MV-4-11 (cell line): ENCODE data around the gene TSNAXIP1.
"Not testable (repeated sequence)": the region's sequence is repeated elsewhere in the genome, so short reads cannot be mapped to it uniquely, and the experiment has no call there.

Experiments
- DNase-seq: peaks from one replicate; lab custom pipeline; 2025; lab: John Stamatoyannopoulos, UW

Gene TSNAXIP1

DNA sequence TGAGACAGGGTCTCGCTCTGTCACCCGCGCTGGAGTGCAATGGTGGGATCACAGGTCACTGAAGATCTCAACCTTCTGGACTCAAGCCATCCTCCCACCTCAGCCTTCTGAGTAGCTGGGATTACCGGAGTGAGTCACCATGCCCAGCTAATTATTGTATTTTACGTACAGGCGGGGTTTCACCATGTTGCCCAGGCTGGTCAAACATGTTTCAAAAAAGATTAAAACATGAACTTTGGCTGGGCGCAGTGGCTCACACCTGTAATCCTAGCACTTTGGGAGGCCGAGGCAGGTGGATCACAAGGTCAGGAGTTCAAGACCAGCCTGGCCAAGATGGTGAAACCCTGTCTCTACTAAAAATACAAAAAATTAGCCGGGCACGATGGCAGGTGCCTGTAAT is 30.5 kb downstream of the TSNAXIP1 start:
- not testable (repeated sequence) for DNase-seq

DNA sequence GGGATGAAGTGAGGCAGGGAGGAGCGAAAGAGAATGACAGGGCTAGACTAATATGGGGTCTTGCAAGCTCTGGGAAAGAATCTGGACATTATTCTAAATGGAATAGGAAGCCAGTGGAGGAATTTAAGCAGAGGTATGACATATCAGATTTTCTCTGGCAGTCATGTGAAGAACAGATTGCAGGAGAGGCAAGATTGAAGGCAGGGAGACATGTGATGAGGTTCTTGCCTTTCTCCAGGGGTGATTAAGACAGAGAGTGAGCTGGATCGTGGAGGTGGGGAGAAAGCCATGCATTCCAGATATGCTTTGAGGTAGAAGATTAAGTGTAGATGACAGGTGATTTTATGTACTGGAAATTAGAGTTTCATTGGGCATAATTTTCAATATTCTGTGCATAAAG is 31.1 kb downstream of the TSNAXIP1 start:
- DNase-seq = no peak

DNA sequence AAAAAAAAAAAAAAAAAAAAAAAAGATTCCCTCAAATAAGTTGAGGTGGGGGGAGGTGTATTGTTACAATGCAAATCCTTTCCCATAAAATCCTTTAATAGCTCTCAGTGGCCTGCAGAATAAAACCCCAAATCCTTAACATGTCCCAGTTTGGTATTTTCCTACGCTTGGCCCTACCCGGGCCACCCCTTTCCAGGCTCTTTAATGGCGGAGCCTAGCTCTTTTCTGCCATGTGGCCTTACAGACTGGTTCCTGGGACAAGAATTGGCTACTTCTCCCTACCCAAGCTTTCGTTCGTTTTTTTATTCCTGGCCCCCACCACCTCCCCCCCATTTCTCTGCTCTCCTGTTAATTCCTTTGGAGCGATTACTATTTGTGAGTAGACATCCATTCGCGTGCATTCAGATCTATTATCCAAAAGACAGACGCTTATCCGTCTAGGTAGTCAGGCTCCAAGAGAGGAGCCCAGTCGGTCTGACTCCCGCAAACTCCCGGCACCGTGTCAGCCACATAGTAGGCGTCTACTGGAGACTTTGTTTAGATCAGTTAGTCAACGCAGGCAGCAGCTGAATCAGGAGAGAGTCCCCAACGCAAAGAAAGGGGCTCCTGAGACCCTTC is 34.6 kb downstream of the TSNAXIP1 start:
- no peak for DNase-seq

DNA sequence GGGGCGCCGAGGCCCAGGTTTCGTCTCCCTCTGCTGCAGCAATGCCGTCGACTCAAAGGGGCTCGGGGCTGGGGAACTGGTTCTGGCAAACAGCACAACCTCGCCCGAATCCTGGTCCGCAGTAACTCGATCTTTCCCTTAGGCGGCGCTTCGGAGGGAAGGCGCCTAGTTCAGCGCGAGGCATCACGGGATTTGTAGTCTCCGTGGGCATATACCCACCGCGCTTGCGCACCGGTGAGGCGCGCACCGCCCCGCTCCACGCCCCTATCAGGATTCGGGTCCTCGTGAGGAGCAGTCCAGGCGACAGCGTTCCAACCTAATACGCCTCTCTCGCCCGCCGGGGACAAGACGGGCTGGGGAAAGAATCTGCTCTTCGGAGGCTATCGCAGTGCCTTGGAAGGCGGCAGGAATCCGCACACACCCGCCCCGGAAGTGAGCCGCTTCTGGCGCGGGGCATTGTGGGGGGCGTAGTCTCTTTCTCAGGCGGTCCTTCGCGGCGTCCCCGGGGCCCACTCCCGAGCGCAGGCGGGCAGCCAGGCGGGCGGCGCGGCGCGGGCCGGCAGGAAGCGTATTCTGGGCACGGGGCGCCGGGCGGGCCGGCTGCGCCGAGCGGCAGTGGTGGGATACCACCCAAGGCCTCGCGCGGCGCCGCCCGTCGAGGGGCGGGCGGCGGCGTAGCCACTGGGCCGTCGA is 35.3 kb downstream of the TSNAXIP1 start, which contains the start of gene THAP11:
TSS of gene THAP11 (plus strand) at position 505 of the 693 bp plus-strand sequence. CDS start 235 bp downstream, outside the sequence.
- DNase-seq = peak; percentile 93

DNA sequence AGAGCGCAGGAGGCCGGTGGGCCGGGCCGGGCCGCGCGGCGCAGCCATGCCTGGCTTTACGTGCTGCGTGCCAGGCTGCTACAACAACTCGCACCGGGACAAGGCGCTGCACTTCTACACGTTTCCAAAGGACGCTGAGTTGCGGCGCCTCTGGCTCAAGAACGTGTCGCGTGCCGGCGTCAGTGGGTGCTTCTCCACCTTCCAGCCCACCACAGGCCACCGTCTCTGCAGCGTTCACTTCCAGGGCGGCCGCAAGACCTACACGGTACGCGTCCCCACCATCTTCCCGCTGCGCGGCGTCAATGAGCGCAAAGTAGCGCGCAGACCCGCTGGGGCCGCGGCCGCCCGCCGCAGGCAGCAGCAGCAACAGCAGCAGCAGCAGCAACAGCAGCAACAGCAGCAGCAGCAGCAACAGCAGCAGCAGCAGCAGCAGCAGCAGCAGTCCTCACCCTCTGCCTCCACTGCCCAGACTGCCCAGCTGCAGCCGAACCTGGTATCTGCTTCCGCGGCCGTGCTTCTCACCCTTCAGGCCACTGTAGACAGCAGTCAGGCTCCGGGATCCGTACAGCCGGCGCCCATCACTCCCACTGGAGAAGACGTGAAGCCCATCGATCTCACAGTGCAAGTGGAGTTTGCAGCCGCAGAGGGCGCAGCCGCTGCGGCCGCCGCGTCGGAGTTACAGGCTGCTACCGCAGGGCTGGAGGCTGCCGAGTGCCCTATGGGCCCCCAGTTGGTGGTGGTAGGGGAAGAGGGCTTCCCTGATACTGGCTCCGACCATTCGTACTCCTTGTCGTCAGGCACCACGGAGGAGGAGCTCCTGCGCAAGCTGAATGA is 36.0 kb downstream of the TSNAXIP1 start:
- peak; percentile 55 for DNase-seq

DNA sequence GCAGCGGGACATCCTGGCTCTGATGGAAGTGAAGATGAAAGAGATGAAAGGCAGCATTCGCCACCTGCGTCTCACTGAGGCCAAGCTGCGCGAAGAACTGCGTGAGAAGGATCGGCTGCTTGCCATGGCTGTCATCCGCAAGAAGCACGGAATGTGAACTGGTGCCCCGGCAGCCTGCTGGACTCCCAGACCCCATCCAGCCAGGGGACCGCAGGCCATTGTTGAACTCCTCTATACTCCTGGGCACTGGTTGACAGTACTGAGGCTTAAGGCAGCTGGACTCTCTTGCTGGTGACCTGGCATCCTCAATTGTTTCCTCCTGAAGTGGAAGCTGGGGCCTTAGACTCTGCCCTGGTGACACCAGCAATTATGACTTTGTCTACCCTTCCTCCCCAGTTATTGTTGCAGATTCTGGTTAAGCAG is 36.7 kb downstream of the TSNAXIP1 start:
- no peak for DNase-seq

DNA sequence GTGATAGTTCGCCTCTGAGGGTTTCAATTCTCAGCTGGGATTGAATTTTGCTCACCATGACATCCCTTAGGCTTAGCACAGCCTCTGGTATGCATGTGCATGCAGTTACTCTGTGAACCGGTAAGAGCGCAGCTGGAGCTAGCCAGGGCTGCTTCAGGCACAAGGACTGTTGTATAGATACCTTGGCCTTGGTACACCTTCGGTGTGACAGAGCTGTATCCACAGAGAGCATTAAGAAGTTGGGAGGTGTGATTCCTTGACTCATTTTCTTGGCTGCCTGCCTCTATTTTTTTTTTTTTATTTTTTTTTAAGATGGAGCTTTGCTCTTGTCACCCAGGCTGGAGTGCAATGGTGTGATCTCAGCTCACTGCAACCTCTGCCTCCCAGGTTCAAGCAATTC is 37.8 kb downstream of the TSNAXIP1 start:
- DNase-seq = no peak

DNA sequence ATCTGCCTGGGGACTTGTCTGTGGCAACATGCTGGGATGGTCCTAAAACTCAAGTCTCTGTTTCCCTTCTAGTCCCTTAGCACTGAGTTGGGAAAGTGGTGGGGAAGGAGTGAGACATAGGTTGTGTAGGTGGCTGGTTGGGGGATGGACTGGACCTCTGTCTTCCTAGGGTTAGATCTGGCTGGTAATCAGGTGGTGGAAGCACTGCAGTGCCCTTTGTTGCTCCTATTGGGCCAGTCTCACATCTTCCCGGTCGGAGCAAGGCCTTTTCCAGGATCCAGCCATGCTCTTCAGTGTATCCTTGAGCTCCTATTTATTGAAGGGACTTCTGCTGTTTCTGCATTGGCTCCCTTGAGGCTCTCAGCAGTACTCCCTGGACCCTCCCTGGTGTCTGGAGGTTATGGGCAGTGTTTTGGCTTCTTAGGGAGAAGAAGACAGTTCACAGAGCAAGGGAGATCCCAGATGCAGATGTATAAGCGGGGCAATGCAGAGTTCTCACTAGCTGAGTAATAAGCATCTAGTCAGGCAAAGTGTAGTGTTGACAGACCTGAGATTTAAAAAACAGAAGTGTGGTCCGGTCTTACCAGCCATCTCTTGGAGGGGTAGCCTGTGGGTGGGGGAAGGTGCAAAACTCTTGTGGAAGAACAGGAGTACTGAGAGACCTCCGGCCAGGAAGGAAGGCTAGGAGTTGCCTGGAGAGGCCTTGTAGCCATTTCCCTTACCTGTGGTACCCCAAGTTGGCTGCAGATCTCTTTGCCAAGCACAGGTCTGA is 38.8 kb downstream of the TSNAXIP1 start:
- peak; percentile 43 for DNase-seq

DNA sequence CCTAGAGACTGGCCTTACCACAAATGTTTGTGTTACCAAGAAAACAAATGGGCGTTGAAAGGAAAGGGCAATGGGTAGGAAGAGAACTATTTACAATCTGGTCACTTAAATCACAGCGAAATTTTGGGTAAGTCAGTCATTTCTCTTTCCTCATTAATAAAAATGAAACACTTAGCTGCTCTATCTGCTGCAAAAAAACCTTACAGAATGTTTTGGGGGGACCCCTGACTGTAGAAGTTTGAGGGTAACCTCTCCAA is 39.3 kb downstream of the TSNAXIP1 start:
- peak; percentile 35 for DNase-seq

DNA sequence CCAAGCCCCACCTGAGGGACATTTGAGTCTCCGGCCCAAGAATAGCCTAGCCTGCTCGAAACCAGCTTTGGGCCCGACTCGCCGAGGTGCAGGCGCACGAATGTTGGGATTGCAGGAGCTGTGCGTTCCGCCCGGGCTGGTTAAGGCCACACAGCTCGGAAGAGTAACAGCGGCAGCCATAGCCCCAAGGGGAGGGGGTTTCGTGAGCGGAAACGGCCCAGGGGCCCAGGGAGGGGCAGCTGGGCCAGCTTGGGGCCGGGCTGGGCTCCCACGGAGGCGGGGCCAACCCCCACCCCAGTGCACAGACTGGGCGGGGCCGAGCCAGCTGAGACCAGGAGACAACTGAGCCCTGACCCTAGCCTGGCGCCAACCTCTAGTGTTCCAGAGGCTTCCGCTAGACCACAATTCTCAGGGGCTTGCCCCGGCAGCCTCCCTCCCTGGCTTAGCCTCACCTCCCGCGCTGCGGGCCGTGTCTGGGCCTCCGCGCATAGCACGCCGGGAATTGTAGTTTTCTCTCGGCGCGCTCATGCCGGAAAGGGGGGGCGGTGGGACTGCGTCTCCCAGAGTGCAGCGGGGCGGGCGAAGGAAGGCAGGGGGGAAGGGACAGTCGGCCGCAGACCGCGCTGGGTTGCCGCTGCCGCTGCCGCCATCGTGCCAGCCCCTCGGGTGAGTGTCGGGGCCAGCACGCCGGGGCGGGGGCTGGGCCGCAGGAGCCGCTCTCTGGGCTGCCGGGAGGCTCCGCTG is 39.8 kb downstream of the TSNAXIP1 start, which contains the start of gene NUTF2:
TSS of gene NUTF2 (plus strand) at position 614 of the 744 bp plus-strand sequence. CDS start 18,198 bp downstream, outside the sequence.
- DNase-seq = peak; percentile 93

DNA sequence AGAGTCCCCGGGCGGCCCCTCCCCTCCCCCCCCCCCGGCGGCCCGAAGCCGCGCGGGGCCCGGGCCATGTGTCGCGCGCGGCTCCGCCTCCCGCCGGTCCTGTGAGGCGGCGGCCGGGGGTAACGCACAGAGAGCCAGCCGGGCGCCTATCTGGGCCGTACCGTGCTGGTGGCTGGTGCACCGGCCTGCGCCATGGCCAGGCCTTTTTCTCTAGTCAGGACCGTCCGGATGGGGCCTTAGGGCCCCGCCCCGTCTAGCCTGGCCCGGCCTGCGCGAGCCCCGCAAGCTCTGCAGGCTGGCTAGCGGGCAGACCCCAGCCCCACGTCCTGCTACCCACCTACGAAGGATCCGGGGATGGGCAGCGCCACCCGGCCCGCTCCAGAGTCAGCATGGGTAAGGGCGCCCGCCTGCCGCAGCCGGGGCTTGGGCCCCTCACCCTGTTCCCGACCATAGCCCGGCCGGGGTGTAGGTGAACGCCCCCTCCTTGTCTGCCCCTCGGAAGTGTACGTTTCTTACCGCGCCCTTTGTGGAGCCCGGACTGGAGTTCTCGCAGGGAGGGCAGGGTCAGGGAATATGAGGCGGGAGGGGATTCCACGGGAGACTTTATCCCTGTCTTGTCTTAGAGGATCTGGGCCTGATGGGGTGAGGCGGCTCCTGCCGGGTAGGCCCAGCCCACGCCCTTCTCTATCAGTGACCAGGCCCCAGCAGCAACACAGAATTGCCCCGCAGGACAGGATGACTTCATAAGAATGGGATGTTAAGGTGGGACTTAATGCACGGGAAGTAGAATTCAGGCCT is 40.6 kb downstream of the TSNAXIP1 start, which contains the start of gene CENPT:
TSS of gene CENPT (minus strand) at position 630 of the 798 bp plus-strand sequence. CDS start 13,834 bp downstream, outside the sequence.
- DNase-seq = no peak

DNA sequence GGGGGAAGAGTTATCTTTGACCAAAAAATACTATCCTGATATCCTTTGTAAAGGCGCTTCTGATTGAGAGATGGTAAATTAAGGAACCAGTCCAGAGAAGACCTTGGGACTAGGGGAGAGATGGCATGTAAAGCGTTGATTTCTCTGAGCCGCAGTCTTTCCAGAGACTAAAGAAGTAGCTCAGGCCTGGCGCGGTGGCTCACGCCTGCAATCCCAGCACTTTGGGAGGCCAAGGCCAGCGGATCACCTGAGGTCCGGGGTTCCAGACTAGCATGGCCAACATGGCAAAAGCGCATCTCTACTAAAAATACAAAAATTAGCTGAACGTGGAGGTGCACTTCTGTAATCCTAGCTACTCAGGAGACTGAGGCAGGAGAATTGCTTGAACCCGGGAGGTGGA is 41.4 kb downstream of the TSNAXIP1 start:
- DNase-seq = no peak

DNA sequence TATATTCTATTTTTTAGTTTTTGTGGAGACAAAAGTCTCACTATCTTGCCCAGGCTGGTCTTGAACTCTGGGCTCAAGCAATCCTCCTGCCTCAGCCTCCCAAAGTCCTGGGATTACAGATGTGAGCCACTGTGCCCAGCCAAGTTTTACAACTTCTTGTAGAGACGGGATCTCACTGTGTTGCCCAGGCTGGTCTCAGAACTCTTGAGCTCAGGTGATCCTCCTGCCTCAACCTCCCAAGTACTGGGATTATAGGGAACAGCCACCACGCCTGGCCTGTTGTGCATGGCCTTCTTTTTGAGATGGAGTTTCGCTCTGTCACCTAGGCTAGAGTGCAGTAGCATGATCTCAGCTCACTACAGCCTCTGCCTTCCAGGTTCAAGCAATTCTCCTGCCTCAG is 47.0 kb downstream of the TSNAXIP1 start:
- DNase-seq = no peak

DNA sequence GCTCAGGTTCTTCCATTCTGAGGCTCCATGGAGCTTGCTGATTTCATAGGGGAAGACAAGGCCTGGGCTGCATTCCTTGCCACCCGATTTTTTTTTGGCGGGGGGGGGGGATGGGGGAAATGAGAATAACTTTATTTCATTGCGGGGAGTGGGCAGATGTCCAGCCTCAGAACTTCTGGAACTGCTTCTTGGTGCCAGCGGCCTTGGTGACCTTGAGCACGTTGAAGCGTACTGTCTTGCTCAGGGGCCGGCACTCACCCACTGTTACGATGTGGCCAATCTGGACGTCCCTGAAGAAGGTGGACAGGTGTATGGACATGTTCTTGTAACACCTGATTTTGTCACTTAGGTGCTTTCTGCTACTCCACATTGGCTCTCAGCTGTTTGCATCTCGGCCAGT is 49.1 kb downstream of the TSNAXIP1 start:
- DNase-seq = no peak

DNA sequence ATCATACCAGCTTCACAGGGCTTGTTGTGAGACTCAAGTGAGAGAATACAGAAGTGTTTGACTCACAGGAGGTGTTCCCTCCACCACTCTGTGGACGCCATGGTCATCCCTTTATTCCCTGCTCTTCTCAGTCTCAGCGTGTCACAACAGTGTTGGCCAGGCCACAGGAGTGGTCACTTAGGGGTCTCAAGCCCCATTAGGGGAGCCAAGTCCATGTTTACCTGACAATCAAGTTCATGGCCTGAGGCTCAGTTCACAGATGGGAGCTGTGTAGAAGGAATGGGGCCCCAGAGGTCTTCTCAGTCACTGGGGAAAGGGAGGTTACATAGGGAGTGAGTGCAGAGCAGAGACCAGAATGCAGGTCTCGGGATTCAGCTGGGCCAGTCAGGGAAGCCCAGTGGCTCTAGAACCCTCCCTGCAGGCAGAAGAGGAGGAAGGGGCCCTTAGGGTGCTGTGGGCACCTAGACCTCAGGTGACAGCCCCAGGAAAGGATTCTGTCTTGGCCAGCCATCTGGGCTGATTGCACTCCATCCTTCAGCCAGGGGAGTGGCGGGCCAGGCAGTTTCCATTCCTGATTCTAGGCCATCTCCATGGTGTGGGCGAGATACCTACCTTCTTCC is 50.3 kb downstream of the TSNAXIP1 start:
- DNase-seq = no peak

DNA sequence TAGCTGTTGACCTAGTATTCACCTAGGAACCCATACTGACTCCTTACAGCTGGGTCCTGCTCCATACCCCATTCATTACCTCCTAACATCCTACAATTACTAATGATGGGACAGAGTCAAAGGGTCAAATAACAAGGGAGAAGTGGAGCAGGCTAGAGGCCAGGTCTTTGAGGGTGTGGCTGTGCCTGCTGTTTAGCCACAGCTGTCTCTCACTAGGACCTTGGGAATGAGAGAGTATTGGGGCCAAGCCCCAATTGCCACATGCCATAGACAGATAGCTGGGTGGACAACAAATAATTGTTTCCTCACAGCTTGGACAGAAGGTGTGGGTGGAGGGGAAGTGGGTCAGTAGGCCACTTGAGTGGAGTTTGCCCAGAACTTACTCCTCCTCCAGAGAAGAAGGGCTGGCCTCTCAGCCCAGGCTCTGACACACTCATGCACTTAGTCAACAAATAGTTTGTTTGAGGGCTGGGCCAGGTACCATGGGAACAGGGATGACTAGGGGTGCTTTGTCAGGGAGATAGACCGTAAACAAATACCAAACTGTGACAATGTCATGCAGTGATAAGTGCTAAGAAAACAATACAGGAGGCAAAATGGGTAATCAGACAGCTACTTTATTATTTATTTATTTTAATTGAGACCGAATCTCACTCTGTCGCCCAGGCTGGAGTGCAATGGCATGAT is 51.0 kb downstream of the TSNAXIP1 start:
- DNase-seq = peak; percentile 15

DNA sequence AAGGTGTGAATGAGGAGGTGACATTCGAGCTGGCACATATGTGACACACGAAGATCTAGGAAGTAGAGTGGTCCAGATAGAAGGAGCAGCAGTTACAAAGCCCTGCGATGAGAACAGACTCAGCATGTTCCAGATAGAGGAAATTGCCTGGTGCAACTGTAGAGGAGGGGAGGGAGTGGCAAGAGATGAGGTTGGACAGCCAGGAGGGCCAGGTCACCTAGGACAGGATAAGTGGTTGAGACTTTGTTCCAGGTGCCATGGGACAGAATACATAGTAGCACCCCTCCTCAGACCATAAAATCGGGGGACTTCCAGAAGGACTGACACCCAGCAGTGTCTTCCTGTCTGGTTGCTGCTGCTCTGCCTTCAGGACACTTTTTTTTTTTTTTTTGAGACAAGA is 51.8 kb downstream of the TSNAXIP1 start:
- no peak for DNase-seq

DNA sequence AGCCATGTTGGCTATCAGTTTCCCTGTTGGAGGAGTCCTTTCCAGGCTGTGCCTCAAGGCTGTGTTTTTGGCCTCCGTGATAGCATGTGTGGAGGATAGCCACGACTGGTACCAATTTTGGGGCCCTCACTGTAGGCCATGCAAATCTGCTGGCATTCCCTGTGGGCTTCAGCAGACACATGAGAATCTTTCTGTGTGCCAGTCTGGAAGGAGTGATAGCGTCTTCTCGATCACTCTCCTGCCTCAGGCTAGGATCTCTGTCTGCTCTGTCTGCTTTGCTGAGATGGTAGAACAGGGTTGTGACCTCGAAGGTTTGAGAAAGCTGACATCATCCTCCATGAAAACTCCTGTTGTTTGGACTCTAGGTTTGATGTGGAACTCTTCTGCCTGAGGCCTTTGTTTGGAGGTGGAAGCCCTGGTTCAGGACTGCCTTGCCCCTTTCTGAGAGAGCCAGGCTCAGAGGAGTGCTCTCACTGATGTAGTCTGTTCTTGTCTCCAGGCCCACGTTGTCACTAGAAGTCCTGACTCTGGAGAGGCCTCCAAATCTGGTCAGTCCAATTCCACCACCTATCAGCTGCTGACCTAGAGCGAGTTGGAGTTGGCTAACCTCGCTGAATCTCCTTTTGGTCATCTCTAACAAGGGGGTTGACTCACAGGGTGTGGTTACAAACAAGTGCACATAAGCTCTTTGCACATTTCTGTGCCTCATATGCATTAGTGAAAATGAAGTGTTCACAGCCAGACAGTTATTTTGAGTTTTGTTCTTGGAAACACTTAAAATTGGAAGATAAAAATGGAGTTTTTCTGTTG is 54.1 kb downstream of the TSNAXIP1 start:
- peak; percentile 47 for DNase-seq

DNA sequence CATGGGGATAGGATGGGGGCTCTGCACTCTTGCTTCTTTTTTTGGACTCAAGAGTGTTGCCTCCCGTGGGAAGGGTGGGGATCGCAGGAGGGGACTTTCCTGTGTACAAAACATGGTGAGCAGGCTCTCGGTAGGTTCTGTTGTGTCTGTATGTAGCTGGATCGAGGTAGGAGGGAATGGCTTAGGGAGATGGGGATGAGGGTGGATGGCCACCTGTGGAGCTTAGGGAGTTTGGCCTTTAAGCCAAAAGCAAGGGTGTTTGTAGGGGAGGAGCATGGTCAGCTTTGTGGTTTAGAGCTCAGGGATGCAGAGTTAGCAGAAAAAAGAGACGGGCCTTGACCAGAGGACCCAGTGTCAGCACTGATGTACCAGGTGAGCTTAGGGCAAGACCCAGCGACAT is 55.2 kb downstream of the TSNAXIP1 start:
- DNase-seq = no peak
